GM23248 (cell line): ENCODE results near the gene SBNO2.
"Not testable (repeated sequence)": the region's sequence is repeated elsewhere in the genome, so short reads cannot be mapped to it uniquely, and the experiment has no call there.

Experiments used
- EZH2 ChIP-seq: fragments of 200-600 bp; sonication (generic); IDR thresholded peaks from 2 replicates; pipeline ENCODE4 v1.6.1; 2018; ENCODE audit warnings: antibody characterized with exemption, mild to moderate bottlenecking; ENCODE audit not compliant: insufficient read depth, poor library complexity, severe bottlenecking
- EZH2phosphoT487 ChIP-seq: fragments of 200-600 bp; sonication (generic); IDR thresholded peaks from 2 replicates; pipeline ENCODE4 v1.6.1; 2018; ENCODE audit warnings: antibody characterized with exemption, moderate library complexity, mild to moderate bottlenecking, low read depth; ENCODE audit not compliant: insufficient read depth

DNA sequence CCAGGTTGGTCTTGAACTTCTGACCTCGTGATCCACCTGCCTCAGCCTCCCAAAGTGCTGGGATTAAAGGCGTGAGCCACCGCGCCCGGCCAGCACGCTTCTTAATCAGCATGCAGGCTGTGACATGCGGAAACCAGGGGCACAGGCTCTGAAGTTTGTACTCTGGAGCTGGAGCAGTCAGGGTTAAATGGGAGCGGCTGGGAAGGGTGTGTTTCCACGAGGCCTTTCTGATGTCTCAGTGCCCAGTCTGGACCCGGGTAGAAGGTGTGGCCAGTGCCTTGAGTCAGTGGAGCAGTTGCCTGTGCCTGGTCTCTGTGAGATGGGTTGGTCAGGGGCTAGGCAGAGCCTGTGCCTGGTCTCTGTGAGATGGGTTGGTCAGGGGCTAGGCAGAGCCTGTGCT lies 34.8 kb upstream of the SBNO2 start:
- not testable (repeated sequence) for TF ChIP-seq EZH2, EZH2phosphoT487
